SIG-M5 treated with dmso at 0.1 percent for 504 hours (cell line): Measurements from ENCODE around the gene PAN2.
"Not testable (repeated sequence)": the region's sequence is repeated elsewhere in the genome, so short reads cannot be mapped to it uniquely, and the experiment has no call there.

ENCODE experiments used
- DNase-seq: peaks from one replicate; lab custom pipeline; 2025; ENCODE audit not compliant: unreplicated experiment; lab: John Stamatoyannopoulos, UW

Gene PAN2

GRCh38 chr12:56342290-56342689 lies 8.5 kb upstream of the PAN2 start:
- not testable (repeated sequence) for DNase-seq

GRCh38 chr12:56341616-56342015 lies 7.8 kb upstream of the PAN2 start:
- no peak for DNase-seq

GRCh38 chr12:56339158-56339422 lies 5.3 kb upstream of the PAN2 start:
- DNase-seq, result no peak

GRCh38 chr12:56338308-56339157 lies 4.7 kb upstream of the PAN2 start, which contains the start of gene IL23A:
Gene IL23A, plus strand, starts transcription at chr12:56338884. Its CDS starts 161 bp downstream, at chr12:56339045.
- DNase-seq, result peak; percentile 83

- peak; percentile 75 for DNase-seq
Measured at GRCh38 chr12:56337753-56338251, 4.0 kb upstream of the PAN2 start.

- peak; percentile 98 for DNase-seq
Measured at GRCh38 chr12:56336361-56337167, 2.8 kb upstream of the PAN2 start.

GRCh38 chr12:56335527-56335926 lies 1.7 kb upstream of the PAN2 start:
- not testable (repeated sequence) for DNase-seq

GRCh38 chr12:56334490-56334793 lies 642 bp upstream of the PAN2 start:
- DNase-seq, result no peak

GRCh38 chr12:56333197-56333678 lies 562 bp downstream of the PAN2 start:
- DNase-seq, result peak; percentile 71

- DNase-seq, result no peak
Measured at GRCh38 chr12:56332512-56333196, 1.1 kb downstream of the PAN2 start.

GRCh38 chr12:56330936-56331490 lies 2.8 kb downstream of the PAN2 start:
- no peak for DNase-seq

GRCh38 chr12:56326533-56326932 lies 7.3 kb downstream of the PAN2 start:
- DNase-seq, result no peak

GRCh38 chr12:56326126-56326525 lies 7.7 kb downstream of the PAN2 start:
- DNase-seq, result no peak

GRCh38 chr12:56324206-56324605 lies 9.6 kb downstream of the PAN2 start:
- no peak for DNase-seq

- DNase-seq, result not testable (repeated sequence)
Measured at GRCh38 chr12:56321610-56322009, 12.2 kb downstream of the PAN2 start.

GRCh38 chr12:56321027-56321426 lies 12.8 kb downstream of the PAN2 start:
- peak; percentile 44 for DNase-seq

- no peak for DNase-seq
Measured at GRCh38 chr12:56317675-56318074, 16.1 kb downstream of the PAN2 start.

- peak; percentile 99 for DNase-seq
Measured at GRCh38 chr12:56315622-56316473, 18.0 kb downstream of the PAN2 start, which contains the start of gene CNPY2. Gene CNPY2, minus strand, starts transcription at chr12:56315988. Its CDS starts 771 bp downstream, at chr12:56315217.

GRCh38 chr12:56315249-56315621 lies 18.6 kb downstream of the PAN2 start:
- no peak for DNase-seq

GRCh38 chr12:56311003-56311402 lies 22.8 kb downstream of the PAN2 start:
- DNase-seq, result no peak
